Smooth muscle cell (in vitro differentiated cells): ENCODE measurements around the gene NME4. TPM values are rescaled to one million over a fixed set of nuclear protein-coding genes. Genes with fewer than 3 reads are reported as not detected.

ENCODE experiments used
- DNase-seq: peaks from one replicate; lab custom pipeline; 2025; ENCODE audit not compliant: unreplicated experiment; lab: John Stamatoyannopoulos, UW
- H2AFZ ChIP-seq: fragments of 200-600 bp; sonication (generic); 2 replicates; pipeline ENCODE4 v1.6.0; 2016; ENCODE audit warnings: antibody characterized with exemption, low read depth, mild to moderate bottlenecking
- H3F3A ChIP-seq: fragments of 200-600 bp; sonication (generic); 2 replicates; pipeline ENCODE4 v1.6.0; 2017; ENCODE audit warnings: antibody characterized with exemption, low read depth
- H3K27ac ChIP-seq: fragments of 200-600 bp; sonication (generic); 2 replicates; pipeline ENCODE4 v1.5.1; 2016; ENCODE audit warnings: low read depth, mild to moderate bottlenecking
- H3K27me3 ChIP-seq: fragments of 200-600 bp; sonication (generic); 2 replicates; pipeline ENCODE4 v1.6.1; 2016; ENCODE audit warnings: low read depth, mild to moderate bottlenecking
- H3K36me3 ChIP-seq: fragments of 200-600 bp; sonication (generic); 2 replicates; pipeline ENCODE4 v1.5.1; 2016; ENCODE audit warnings: low read depth
- H3K4me1 ChIP-seq: fragments of 200-600 bp; sonication (generic); 2 replicates; pipeline ENCODE4 v1.5.1; 2016; ENCODE audit warnings: low read depth
- H3K4me2 ChIP-seq: fragments of 200-600 bp; sonication (generic); 2 replicates; pipeline ENCODE4 v1.6.0; 2016; ENCODE audit warnings: mild to moderate bottlenecking
- H3K4me3 ChIP-seq: fragments of 200-600 bp; sonication (generic); 2 replicates; pipeline ENCODE4 v1.5.1; 2016; ENCODE audit warnings: mild to moderate bottlenecking
- H3K79me2 ChIP-seq: fragments of 200-600 bp; sonication (generic); 2 replicates; pipeline ENCODE4 v1.6.0; 2016; ENCODE audit warnings: low read depth, mild to moderate bottlenecking
- H3K9ac ChIP-seq: fragments of 200-600 bp; sonication (generic); 2 replicates; pipeline ENCODE4 v1.6.0; 2016; ENCODE audit warnings: low read depth
- H3K9me3 ChIP-seq: fragments of 200-600 bp; sonication (generic); replicated peaks from 2 replicates; pipeline ENCODE4 v1.5.1; 2016; ENCODE audit warnings: low read depth
- H4K20me1 ChIP-seq: fragments of 200-600 bp; sonication (generic); 2 replicates; pipeline ENCODE4 v1.6.0; 2016; ENCODE audit warnings: low read depth
- CTCF ChIP-seq: fragments of 200-600 bp; sonication (generic); IDR thresholded peaks from 2 replicates; pipeline ENCODE4 v1.5.1; 2017; ENCODE audit warnings: borderline replicate concordance, mild to moderate bottlenecking, antibody characterized with exemption; ENCODE audit not compliant: insufficient read depth, poor library complexity, severe bottlenecking
- WGBS: methylation state at CpG from one replicate; pipeline ENCODE4 v1.1.7; 2016; ENCODE audit warnings: low lambda C conversion rate; 5-methylcytosine and 5-hydroxymethylcytosine counted together
- polyA plus RNA-seq: library from polyadenylated mRNA; unstranded; fragments of >200 nt; fragmentation: Nextera tagmentation; extraction: Ambion mirVana; gene quantifications from 2 replicates; pipeline ENCODE4 v1.2.1, GENCODE V29; 2016
- total RNA-seq: library from RNA; depleted of rRNA; stranded (reverse); fragments of >200 nt; gene quantifications from 2 replicates; pipeline ENCODE4 v1.2.3, GENCODE V29; 2014

The NME4 gene
- total and polyA plus RNA-seq, 2 experiments from 2014 or later = 218 to 523 TPM

GRCh38 chr16:363110-363765, 33.8 kb upstream of the NME4 start:
- no peaks in the 10 kb centered on the region for H3K9me3 ChIP-seq
- H2AFZ ChIP-seq = no peak overlapping the region
- no peak overlapping the region for H3K9ac ChIP-seq
- H4K20me1 ChIP-seq = no peaks in the 10 kb centered on the region
- no peaks in the 10 kb centered on the region for H3F3A ChIP-seq
- H3K4me1 ChIP-seq = no peaks in the 10 kb centered on the region
- no peak overlapping the region for H3K27ac ChIP-seq
- H3K4me3 ChIP-seq = no peak overlapping the region
- TF ChIP-seq CTCF = no peak
- no peaks in the 10 kb centered on the region for H3K36me3 ChIP-seq
- DNase-seq = no peak
- WGBS = 78% methylated on average over 19 of the region's 20 CpGs
- no peaks in the 10 kb centered on the region for H3K27me3 ChIP-seq
- H3K4me2 ChIP-seq = no peak overlapping the region
- H3K79me2 ChIP-seq = no peaks in the 10 kb centered on the region

GRCh38 chr16:363766-364490, 33.1 kb upstream of the NME4 start:
- Histone ChIP-seq H2AFZ (no peak overlapping the region), H3K4me2 (no peak overlapping the region), H3K27me3 (no peaks in the 10 kb centered on the region), H3K4me1 (no peaks in the 10 kb centered on the region), H3K79me2 (no peaks in the 10 kb centered on the region), H3K36me3 (no peaks in the 10 kb centered on the region), H3F3A (no peaks in the 10 kb centered on the region), H3K9ac (no peak overlapping the region), H4K20me1 (no peaks in the 10 kb centered on the region), H3K9me3 (no peaks in the 10 kb centered on the region), H3K27ac (no peak overlapping the region), H3K4me3 (no peak overlapping the region)
- no peak for TF ChIP-seq CTCF
- WGBS = 76% methylated on average over 17 of the region's 24 CpGs
- DNase-seq = no peak

GRCh38 chr16:364595-365491, 32.2 kb upstream of the NME4 start:
- no peaks in the 10 kb centered on the region for H4K20me1 ChIP-seq
- H3K9me3 ChIP-seq = no peaks in the 10 kb centered on the region
- no peak overlapping the region for H3K27ac ChIP-seq
- 84% methylated on average over 19 of the region's 19 CpGs for WGBS
- H3K9ac ChIP-seq = no peak overlapping the region
- DNase-seq = no peak
- H3K4me2 ChIP-seq = no peak overlapping the region
- no peaks in the 10 kb centered on the region for H3K27me3 ChIP-seq
- no peaks in the 10 kb centered on the region for H3K79me2 ChIP-seq
- no peak for TF ChIP-seq CTCF
- no peaks in the 10 kb centered on the region for H3K36me3 ChIP-seq
- H2AFZ ChIP-seq = no peak overlapping the region
- peaks cover 2% of the 10 kb centered on the region for H3K4me1 ChIP-seq
- no peak overlapping the region for H3K4me3 ChIP-seq
- no peaks in the 10 kb centered on the region for H3F3A ChIP-seq
